22Rv1 (cell line): Measurements from ENCODE around the gene LYPD1.

Experiments used
- ZFX ChIP-seq: fragments of 450-650 bp; IDR thresholded peaks from 2 replicates; pipeline ENCODE4 v1.6.1; 2017; ENCODE audit warnings: antibody characterized with exemption, borderline replicate concordance
- TF ChIP-seq, protein P1 (sequence below): fragments of 450-650 bp; IDR thresholded peaks from 2 replicates; pipeline ENCODE4 v1.5.1; 2017; ENCODE audit warnings: mild to moderate bottlenecking

DNA sequence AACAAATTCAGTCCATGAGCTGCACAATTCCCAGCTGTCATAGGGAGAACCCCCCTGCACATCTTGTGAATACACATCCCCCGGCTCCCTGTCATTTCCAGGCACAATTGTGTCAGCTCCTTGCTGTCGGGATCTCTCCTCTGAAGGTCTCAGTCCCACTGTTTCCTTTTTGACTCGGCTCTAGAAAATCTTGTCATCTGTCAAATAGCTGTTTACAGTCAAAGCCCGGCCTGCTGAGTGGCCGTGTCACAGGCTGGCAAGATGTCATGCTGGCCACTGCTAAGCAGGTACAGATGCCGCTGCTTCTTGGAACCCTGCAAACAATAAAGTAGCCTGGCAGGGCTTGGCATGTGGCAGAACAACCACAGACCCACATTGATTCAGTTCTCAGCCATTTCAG lies 61.7 kb downstream of the LYPD1 start:
- TF ChIP-seq, protein P1, sequence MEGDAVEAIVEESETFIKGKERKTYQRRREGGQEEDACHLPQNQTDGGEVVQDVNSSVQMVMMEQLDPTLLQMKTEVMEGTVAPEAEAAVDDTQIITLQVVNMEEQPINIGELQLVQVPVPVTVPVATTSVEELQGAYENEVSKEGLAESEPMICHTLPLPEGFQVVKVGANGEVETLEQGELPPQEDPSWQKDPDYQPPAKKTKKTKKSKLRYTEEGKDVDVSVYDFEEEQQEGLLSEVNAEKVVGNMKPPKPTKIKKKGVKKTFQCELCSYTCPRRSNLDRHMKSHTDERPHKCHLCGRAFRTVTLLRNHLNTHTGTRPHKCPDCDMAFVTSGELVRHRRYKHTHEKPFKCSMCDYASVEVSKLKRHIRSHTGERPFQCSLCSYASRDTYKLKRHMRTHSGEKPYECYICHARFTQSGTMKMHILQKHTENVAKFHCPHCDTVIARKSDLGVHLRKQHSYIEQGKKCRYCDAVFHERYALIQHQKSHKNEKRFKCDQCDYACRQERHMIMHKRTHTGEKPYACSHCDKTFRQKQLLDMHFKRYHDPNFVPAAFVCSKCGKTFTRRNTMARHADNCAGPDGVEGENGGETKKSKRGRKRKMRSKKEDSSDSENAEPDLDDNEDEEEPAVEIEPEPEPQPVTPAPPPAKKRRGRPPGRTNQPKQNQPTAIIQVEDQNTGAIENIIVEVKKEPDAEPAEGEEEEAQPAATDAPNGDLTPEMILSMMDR: no peak
- TF ChIP-seq ZFX: no peak
